H1 (cell line): Measurements from ENCODE around the gene ADARB2. TPM values are rescaled to one million over a fixed set of nuclear protein-coding genes. Genes with fewer than 3 reads are reported as not detected.

Experiments
- CTCF ChIA-PET: fragments of 300-600 bp; sonication (Branson Sonifier 250); formaldehyde crosslinking; loops from one replicate; lab custom pipeline; 2021; ENCODE audit not compliant: partially characterized antibody; lab: Charles Lee
- POLR2A ChIA-PET: fragments of 300-600 bp; sonication (Branson Sonifier 250); formaldehyde crosslinking; loops from one replicate; lab custom pipeline; 2021; ENCODE audit warnings: inconsistent platforms; ENCODE audit not compliant: partially characterized antibody; lab: Charles Lee
- DNase-seq, 2 experiments: peaks; one replicate each; pipeline versions ENCODE4 v3.0.0 to v3.0.0-alpha.2; 2010 to 2022; ENCODE audit warnings: low spot score in 2 of 2, low read depth in 1 of 2, mixed read lengths in 1 of 2
- FAIRE-seq: peaks from 2 replicates; lab custom pipeline; 2011; peaks lifted over from hg19 to GRCh38; lab: Jason Lieb, UNC
- H2AFZ ChIP-seq: 2 replicates; pipeline ENCODE4 v1.8.1; 2012; ENCODE audit warnings: low read length, inconsistent platforms
- H2AK5ac ChIP-seq: 2 replicates; pipeline ENCODE4 v1.6.1; 2013; ENCODE audit warnings: low read depth, low read length
- H2BK120ac ChIP-seq: replicated peaks from 2 replicates; pipeline ENCODE3; 2013; ENCODE audit warnings: low read depth, low read length, inconsistent platforms
- H2BK12ac ChIP-seq: 2 replicates; pipeline ENCODE4 v1.6.1; 2013; ENCODE audit warnings: low read depth, low read length
- H2BK15ac ChIP-seq: 2 replicates; pipeline ENCODE4 v1.6.1; 2013; ENCODE audit warnings: low read length
- H2BK20ac ChIP-seq: 2 replicates; pipeline ENCODE4 v1.6.1; 2013; ENCODE audit warnings: low read length
- H2BK5ac ChIP-seq: 2 replicates; pipeline ENCODE4 v1.6.1; 2013; ENCODE audit warnings: low read depth, low read length
- H3K14ac ChIP-seq: 2 replicates; pipeline ENCODE4 v1.6.1; 2013; ENCODE audit warnings: inconsistent platforms; ENCODE audit not compliant: insufficient read length
- H3K18ac ChIP-seq: 2 replicates; pipeline ENCODE4 v1.6.1; 2013; ENCODE audit warnings: low read length; ENCODE audit errors: extremely low read depth
- H3K23ac ChIP-seq: 2 replicates; pipeline ENCODE4 v1.6.1; 2013; ENCODE audit warnings: inconsistent platforms; ENCODE audit not compliant: insufficient read length
- H3K23me2 ChIP-seq: 2 replicates; pipeline ENCODE4 v1.6.1; 2013; ENCODE audit warnings: low read depth, low read length
- H3K27ac ChIP-seq: 2 replicates; pipeline ENCODE4 v1.6.1; 2011; ENCODE audit warnings: low read depth, low read length, inconsistent platforms
- H3K27me3 ChIP-seq, 4 experiments: replicated peaks in 1 of 4; 1 replicate in 1 of 4; 2 replicates in 3 of 4; pipeline versions ENCODE4 v1.6.1 to v1.8.1; 2011 to 2013; ENCODE audit warnings: low read length in 3 of 4, mild to moderate bottlenecking in 3 of 4, inconsistent platforms in 2 of 4, mixed read lengths in 2 of 4, moderate library complexity in 1 of 4; ENCODE audit not compliant: control insufficient read depth in 3 of 4, insufficient read depth in 3 of 4; ENCODE audit errors: extremely low read depth in 1 of 4
- H3K36me3 ChIP-seq, 4 experiments: 2 replicates each; pipeline versions ENCODE4 v1.6.1 to v1.8.1; 2011 to 2013; ENCODE audit warnings: mild to moderate bottlenecking in 4 of 4, low read length in 3 of 4, moderate library complexity in 2 of 4, control low read depth in 1 of 4, inconsistent platforms in 1 of 4; ENCODE audit not compliant: insufficient read depth in 4 of 4, control insufficient read depth in 2 of 4
- H3K4ac ChIP-seq: replicated peaks from 2 replicates; pipeline ENCODE3; 2013; ENCODE audit warnings: low read length, low read depth, mixed read lengths, inconsistent platforms; ENCODE audit not compliant: insufficient read length
- H3K4me1 ChIP-seq, 4 experiments: replicated peaks in 1 of 4; 1 replicate in 1 of 4; 2 replicates in 3 of 4; pipeline versions ENCODE4 v1.6.1 to v1.8.1; 2011 to 2013; ENCODE audit warnings: low read length in 3 of 4, inconsistent platforms in 2 of 4, mixed read lengths in 1 of 4; ENCODE audit not compliant: insufficient read depth in 4 of 4, control insufficient read depth in 3 of 4
- H3K4me2 ChIP-seq, 2 experiments: 2 replicates each; pipeline versions ENCODE4 v1.6.1 to v1.8.1; 2011 to 2013; ENCODE audit warnings: low read depth in 2 of 2, low read length in 2 of 2, control low read depth in 1 of 2, inconsistent platforms in 1 of 2, mild to moderate bottlenecking in 1 of 2; ENCODE audit not compliant: insufficient read depth in 1 of 2
- H3K4me3 ChIP-seq, 4 experiments: fragments of 200-600, 300-600 bp in 1 of 4; sonication (generic), shearing (Covaris generic), sonication (Bioruptor Twin) in 1 of 4; 2 replicates each; pipeline versions ENCODE4 v1.5.1 to v1.8.1; 2011 to 2016; ENCODE audit warnings: low read length in 4 of 4, low read depth in 3 of 4, control low read depth in 2 of 4, inconsistent platforms in 2 of 4, mild to moderate bottlenecking in 2 of 4, mixed read lengths in 1 of 4, moderate library complexity in 1 of 4; ENCODE audit not compliant: insufficient read depth in 2 of 4; ENCODE audit errors: extremely low read depth in 1 of 4
- H3K56ac ChIP-seq: replicated peaks from 2 replicates; pipeline ENCODE3; 2013; ENCODE audit warnings: low read depth, mild to moderate bottlenecking, mixed read lengths, low read length, inconsistent platforms; ENCODE audit not compliant: insufficient read length
- H3K79me1 ChIP-seq: 2 replicates; pipeline ENCODE4 v1.6.1; 2013; ENCODE audit warnings: low read depth, low read length, control low read depth
- H3K79me2 ChIP-seq, 2 experiments: 2 replicates each; pipeline versions ENCODE4 v1.6.1 to v1.8.1; 2012 to 2013; ENCODE audit warnings: low read length in 2 of 2, mild to moderate bottlenecking in 2 of 2, inconsistent platforms in 1 of 2; ENCODE audit not compliant: insufficient read depth in 2 of 2, control insufficient read depth in 1 of 2
- H3K9ac ChIP-seq, 4 experiments: replicated peaks in 1 of 4; 1 replicate in 1 of 4; 2 replicates in 3 of 4; pipeline versions ENCODE4 v1.6.1 to v1.8.1; 2011 to 2013; ENCODE audit warnings: low read depth in 3 of 4, low read length in 3 of 4, control low read depth in 2 of 4, mild to moderate bottlenecking in 2 of 4, moderate library complexity in 2 of 4, inconsistent platforms in 1 of 4; ENCODE audit errors: extremely low read depth in 1 of 4
- H3K9me3 ChIP-seq, 2 experiments: 2 replicates each; pipeline versions ENCODE4 v1.6.1 to v1.8.1; 2012 to 2013; ENCODE audit warnings: mild to moderate bottlenecking in 2 of 2, moderate library complexity in 2 of 2, control low read depth in 1 of 2, inconsistent platforms in 1 of 2, low read depth in 1 of 2, low read length in 1 of 2, mixed read lengths in 1 of 2; ENCODE audit not compliant: insufficient read depth in 2 of 2
- H4K20me1 ChIP-seq, 2 experiments: replicated peaks in 1 of 2; 2 replicates each; pipeline versions ENCODE3 to v1.8.1; 2011 to 2013; ENCODE audit warnings: inconsistent platforms in 2 of 2, low read length in 2 of 2, mild to moderate bottlenecking in 1 of 2; ENCODE audit not compliant: insufficient read depth in 2 of 2, control insufficient read depth in 1 of 2
- H4K5ac ChIP-seq: 2 replicates; pipeline ENCODE4 v1.6.1; 2013; ENCODE audit warnings: low read length, low read depth, mixed read lengths, inconsistent platforms; ENCODE audit not compliant: insufficient read length
- H4K8ac ChIP-seq: 2 replicates; pipeline ENCODE4 v1.8.0; 2013; ENCODE audit warnings: mild to moderate bottlenecking, moderate library complexity, low read length, inconsistent platforms; ENCODE audit not compliant: insufficient read depth; ENCODE audit errors: extremely low read depth
- H4K91ac ChIP-seq: replicated peaks from 2 replicates; pipeline ENCODE3; 2013; ENCODE audit warnings: low read length, mixed read lengths, inconsistent platforms; ENCODE audit not compliant: insufficient read length
- ATF2 ChIP-seq: IDR thresholded peaks from 2 replicates; pipeline ENCODE4 v1.6.1; 2012; ENCODE audit warnings: low read length, inconsistent platforms
- FOSL1 ChIP-seq: IDR thresholded peaks from 2 replicates; pipeline ENCODE4 v1.6.1; 2011; ENCODE audit warnings: mild to moderate bottlenecking, low read depth, low read length, moderate library complexity; ENCODE audit not compliant: insufficient read depth
- HDAC6 ChIP-seq: IDR thresholded peaks from one replicate; pipeline ENCODE4 v1.7.1; 2012; ENCODE audit warnings: low read depth, mild to moderate bottlenecking, inconsistent platforms, low read length, moderate library complexity
- POLR2AphosphoS5 ChIP-seq: IDR thresholded peaks from 2 replicates; pipeline ENCODE4 v1.6.1; 2011; ENCODE audit warnings: low read depth, low read length
- SP2 ChIP-seq: IDR thresholded peaks from 2 replicates; pipeline ENCODE4 v1.6.1; 2012; ENCODE audit warnings: mild to moderate bottlenecking, low read length, inconsistent platforms
- WGBS, 2 experiments: shearing (Covaris generic) in 1 of 2; methylation state at CpG; one replicate each; pipeline versions ENCODE4 v1.1.6 to v1.1.7; 2013 to 2015; ENCODE audit warnings: low lambda C conversion rate in 2 of 2, mixed read lengths in 2 of 2, inconsistent platforms in 1 of 2, low coverage in 1 of 2, missing lambda C conversion rate in 1 of 2; ENCODE audit not compliant: insufficient replicate concordance in 2 of 2, insufficient coverage in 1 of 2, insufficient read length in 1 of 2; ENCODE audit errors: extremely low coverage in 1 of 2, missing lambda C conversion rate in 1 of 2; 5-methylcytosine and 5-hydroxymethylcytosine counted together
- polyA plus RNA-seq, 7 experiments: library from polyadenylated mRNA; depleted of rRNA in 3 of 7; stranded (reverse) in 5 of 7; unstranded in 2 of 7; fragments of >200 nt in 5 of 7; fragments of 200-250 nt in 2 of 7; gene quantifications; 1 replicate in 5 of 7; 2 replicates in 1 of 7; 4 replicates in 1 of 7; pipeline versions ENCODE4 v1.2.1 to v1.2.3, GENCODE V29; 2011 to 2013; ENCODE audit warnings: missing spikeins in 2 of 7, mixed read lengths in 2 of 7
- total RNA-seq: library from RNA; stranded (reverse); fragmentation: NEBNext Ultra II Directional; extraction: Animal tissue kit (Norgen Biotek cat#: 25700); gene quantifications from 2 replicates; pipeline ENCODE4 v1.2.1, GENCODE V29; 2021

The ADARB2 gene
- total and polyA plus RNA-seq, 2 of the 8 experiments (the other 6 are each of a cell fraction or from before 2014, with no cell fraction given), result 2.2 to 2.8 TPM

GRCh38 chr10:1648648-1649047 is 88.7 kb downstream of the ADARB2 start:
- Histone ChIP-seq H4K91ac (no peak overlapping the region), H3K27me3 (no peaks in the 10 kb centered on the region), H2AK5ac (no peak overlapping the region), H4K8ac (no peak overlapping the region), H2BK5ac (no peak overlapping the region), H3K27ac (no peak overlapping the region), H3K23ac (no peak overlapping the region), H3K79me2 (no peaks in the 10 kb centered on the region), H2BK20ac (no peak overlapping the region), H3K4me1 (no peaks in the 10 kb centered on the region), H2BK120ac (no peak overlapping the region), H3K23me2 (no peaks in the 10 kb centered on the region), H3K56ac (no peak overlapping the region), H2BK12ac (no peak overlapping the region), H2BK15ac (no peak overlapping the region), H3K36me3 (no peaks in the 10 kb centered on the region), H3K9ac (no peak overlapping the region), H4K20me1 (no peaks in the 10 kb centered on the region), H3K4ac (no peak overlapping the region), H3K9me3 (no peaks in the 10 kb centered on the region), H3K14ac (no peak overlapping the region), H3K79me1 (no peaks in the 10 kb centered on the region), H3K18ac (no peak overlapping the region), H3K4me3 (no peak overlapping the region), H3K4me2 (no peak overlapping the region), H2AFZ (no peak overlapping the region), H4K5ac (no peak overlapping the region)
- POLR2A ChIA-PET, result interaction anchor here (0.9 kb wide), 1 partner anchor 13 kb away, joined by 3 read pairs; no protein-coding TSS in a partner anchor
- no peak for FAIRE-seq
- WGBS, 2 experiments, result 81% methylated on average over 12 of the region's 12 CpGs; no CpG with 5 or more reads in 1 of the 2 experiments
- CTCF ChIA-PET, result interaction anchor here (0.6 to 1.4 kb wide), 5 partner anchors 20 to 293 kb away, joined by 3 to 4 read pairs (median 3); no protein-coding TSS in a partner anchor
- no peak for TF ChIP-seq HDAC6
- no peak for TF ChIP-seq SP2
- no peak for TF ChIP-seq ATF2
- TF ChIP-seq POLR2AphosphoS5, result no peak
- TF ChIP-seq FOSL1, result no peak
- DNase-seq, result no peak
